Activated naive CD8-positive, alpha-beta T cell treated with anti-CD3 and anti-CD28 coated beads, Interleukin-2, amount 50 U/mL, for 24 hours (primary cell): ENCODE results near the gene DEGS2.
"Not testable (repeated sequence)": the region's sequence is repeated elsewhere in the genome, so short reads cannot be mapped to it uniquely, and the experiment has no call there.

Experiments
- ATAC-seq: fragments of 150-1000 bp; cut with Tn5 transposase; one replicate; pipeline ENCODE4 v1.10.0; 2021
- DNase-seq: peaks from one replicate; pipeline ENCODE4 v3.0.0; 2021
- H3K27ac Mint-ChIP-seq: one replicate; pipeline ENCODE4 v1.8.0; 2021; ENCODE audit warnings: mild to moderate bottlenecking, mixed read lengths
- H3K27me3 Mint-ChIP-seq: one replicate; pipeline ENCODE4 v1.8.0; 2021; ENCODE audit warnings: mixed read lengths
- H3K36me3 Mint-ChIP-seq: one replicate; pipeline ENCODE4 v1.8.0; 2021; ENCODE audit warnings: low read depth, mixed read lengths
- H3K4me1 Mint-ChIP-seq: one replicate; pipeline ENCODE4 v1.8.0; 2021; ENCODE audit warnings: mixed read lengths
- H3K4me3 Mint-ChIP-seq: one replicate; pipeline ENCODE4 v1.8.0; 2021; ENCODE audit warnings: mild to moderate bottlenecking, moderate library complexity, mixed read lengths
- H3K9me3 Mint-ChIP-seq: one replicate; pipeline ENCODE4 v1.8.0; 2021; ENCODE audit warnings: mixed read lengths

Gene DEGS2

GRCh38 chr14:100191584-100192249, 32.3 kb upstream of the DEGS2 start:
- Mint-ChIP-seq H3K27ac (peak overlapping the region; percentile 87), H3K4me3 (peak overlapping the region; percentile 68), H3K27me3 (no peaks in the 10 kb centered on the region), H3K4me1 (peaks cover 12% of the 10 kb centered on the region), H3K36me3 (no peaks in the 10 kb centered on the region), H3K9me3 (no peaks in the 10 kb centered on the region)
- DNase-seq: no peak
- ATAC-seq: no peak

- Mint-ChIP-seq H3K27ac (no peak overlapping the region), H3K27me3 (no peaks in the 10 kb centered on the region), H3K9me3 (no peaks in the 10 kb centered on the region), H3K4me1 (peaks cover 12% of the 10 kb centered on the region), H3K4me3 (no peak overlapping the region), H3K36me3 (no peaks in the 10 kb centered on the region)
- DNase-seq (no peak), ATAC-seq (no peak)
These were observed 30.7 kb upstream of the DEGS2 start for GRCh38 chr14:100190126-100190525.

GRCh38 chr14:100188392-100189030, 29.1 kb upstream of the DEGS2 start:
- no peaks in the 10 kb centered on the region for H3K27me3 Mint-ChIP-seq
- DNase-seq (no peak), ATAC-seq (no peak)
- no peak overlapping the region for H3K27ac Mint-ChIP-seq
- H3K4me3 Mint-ChIP-seq: no peak overlapping the region
- H3K36me3 Mint-ChIP-seq: no peaks in the 10 kb centered on the region
- peaks cover 5% of the 10 kb centered on the region for H3K4me1 Mint-ChIP-seq
- no peaks in the 10 kb centered on the region for H3K9me3 Mint-ChIP-seq

- no peak for ATAC-seq
- Mint-ChIP-seq H3K27me3 (no peaks in the 10 kb centered on the region), H3K4me3 (no peak overlapping the region), H3K27ac (no peak overlapping the region), H3K9me3 (no peaks in the 10 kb centered on the region), H3K36me3 (no peaks in the 10 kb centered on the region), H3K4me1 (no peaks in the 10 kb centered on the region)
- no peak for DNase-seq
These were observed 27.9 kb upstream of the DEGS2 start for GRCh38 chr14:100187247-100187833.

- not testable (repeated sequence) for ATAC-seq
These were observed 22.6 kb upstream of the DEGS2 start for GRCh38 chr14:100181876-100182551.

GRCh38 chr14:100180671-100181070, 21.2 kb upstream of the DEGS2 start:
- not testable (repeated sequence) for H3K4me3 Mint-ChIP-seq, DNase-seq, ATAC-seq, H3K9me3 Mint-ChIP-seq, H3K27ac Mint-ChIP-seq, H3K36me3 Mint-ChIP-seq, H3K27me3 Mint-ChIP-seq, H3K4me1 Mint-ChIP-seq

More at GRCh38 chr14:100181876-100182551, 22.6 kb upstream of the DEGS2 start:
- DNase-seq, H3K36me3 Mint-ChIP-seq, H3K27me3 Mint-ChIP-seq, H3K4me3 Mint-ChIP-seq, H3K9me3 Mint-ChIP-seq, H3K27ac Mint-ChIP-seq, H3K4me1 Mint-ChIP-seq: not testable (repeated sequence)

GRCh38 chr14:100178691-100179090, 19.2 kb upstream of the DEGS2 start:
- Mint-ChIP-seq H3K27ac (no peak overlapping the region), H3K4me3 (no peak overlapping the region), H3K36me3 (no peaks in the 10 kb centered on the region), H3K27me3 (peaks cover 5% of the 10 kb centered on the region), H3K4me1 (no peaks in the 10 kb centered on the region), H3K9me3 (no peaks in the 10 kb centered on the region)
- ATAC-seq (no peak), DNase-seq (no peak)

- DNase-seq (no peak), ATAC-seq (no peak)
- Mint-ChIP-seq H3K4me1 (no peaks in the 10 kb centered on the region), H3K9me3 (no peaks in the 10 kb centered on the region), H3K27me3 (peaks cover 5% of the 10 kb centered on the region), H3K36me3 (no peaks in the 10 kb centered on the region), H3K27ac (no peak overlapping the region), H3K4me3 (no peak overlapping the region)
These were observed 17.4 kb upstream of the DEGS2 start for GRCh38 chr14:100176811-100177327.

- no peaks in the 10 kb centered on the region for H3K36me3 Mint-ChIP-seq
- H3K4me3 Mint-ChIP-seq: no peak overlapping the region
- H3K27ac Mint-ChIP-seq: no peak overlapping the region
- ATAC-seq (no peak), DNase-seq (no peak)
- H3K27me3 Mint-ChIP-seq: peaks cover 5% of the 10 kb centered on the region
- H3K9me3 Mint-ChIP-seq: no peaks in the 10 kb centered on the region
- H3K4me1 Mint-ChIP-seq: peaks cover 2% of the 10 kb centered on the region
These were observed 13.9 kb upstream of the DEGS2 start for GRCh38 chr14:100173353-100173752.

GRCh38 chr14:100172811-100173210, 13.4 kb upstream of the DEGS2 start:
- Mint-ChIP-seq H3K4me3 (no peak overlapping the region), H3K27ac (no peak overlapping the region), H3K27me3 (peaks cover 5% of the 10 kb centered on the region), H3K9me3 (no peaks in the 10 kb centered on the region), H3K36me3 (no peaks in the 10 kb centered on the region), H3K4me1 (peaks cover 2% of the 10 kb centered on the region)
- DNase-seq (no peak), ATAC-seq (no peak)

- Mint-ChIP-seq H3K4me3 (no peak overlapping the region), H3K9me3 (no peaks in the 10 kb centered on the region), H3K27ac (no peak overlapping the region), H3K27me3 (peaks cover 5% of the 10 kb centered on the region), H3K4me1 (peaks cover 8% of the 10 kb centered on the region), H3K36me3 (no peaks in the 10 kb centered on the region)
- no peak for DNase-seq
- no peak for ATAC-seq
These were observed 11.4 kb upstream of the DEGS2 start for GRCh38 chr14:100170880-100171279.

- Mint-ChIP-seq H3K27me3 (no peaks in the 10 kb centered on the region), H3K4me1 (peaks cover 8% of the 10 kb centered on the region), H3K4me3 (no peak overlapping the region), H3K36me3 (no peaks in the 10 kb centered on the region), H3K9me3 (no peaks in the 10 kb centered on the region), H3K27ac (no peak overlapping the region)
- DNase-seq (no peak), ATAC-seq (no peak)
These were observed 9.1 kb upstream of the DEGS2 start for GRCh38 chr14:100168506-100168905.

- no peaks in the 10 kb centered on the region for H3K36me3 Mint-ChIP-seq
- peak overlapping the region; percentile 72 for H3K4me3 Mint-ChIP-seq
- H3K27ac Mint-ChIP-seq: peak overlapping the region; percentile 17
- H3K9me3 Mint-ChIP-seq: no peaks in the 10 kb centered on the region
- no peaks in the 10 kb centered on the region for H3K27me3 Mint-ChIP-seq
- H3K4me1 Mint-ChIP-seq: peaks cover 10% of the 10 kb centered on the region
- no peak for DNase-seq
- ATAC-seq: no peak
These were observed 6.5 kb upstream of the DEGS2 start for GRCh38 chr14:100165831-100166440.

GRCh38 chr14:100165376-100165775, 5.9 kb upstream of the DEGS2 start:
- peak overlapping the region; percentile 8 for H3K27ac Mint-ChIP-seq
- no peaks in the 10 kb centered on the region for H3K36me3 Mint-ChIP-seq
- DNase-seq: no peak
- no peak overlapping the region for H3K4me3 Mint-ChIP-seq
- peaks cover 10% of the 10 kb centered on the region for H3K4me1 Mint-ChIP-seq
- no peak for ATAC-seq
- H3K27me3 Mint-ChIP-seq: no peaks in the 10 kb centered on the region
- no peaks in the 10 kb centered on the region for H3K9me3 Mint-ChIP-seq
